ENCODE results near the gene SPECC1.

DNA sequence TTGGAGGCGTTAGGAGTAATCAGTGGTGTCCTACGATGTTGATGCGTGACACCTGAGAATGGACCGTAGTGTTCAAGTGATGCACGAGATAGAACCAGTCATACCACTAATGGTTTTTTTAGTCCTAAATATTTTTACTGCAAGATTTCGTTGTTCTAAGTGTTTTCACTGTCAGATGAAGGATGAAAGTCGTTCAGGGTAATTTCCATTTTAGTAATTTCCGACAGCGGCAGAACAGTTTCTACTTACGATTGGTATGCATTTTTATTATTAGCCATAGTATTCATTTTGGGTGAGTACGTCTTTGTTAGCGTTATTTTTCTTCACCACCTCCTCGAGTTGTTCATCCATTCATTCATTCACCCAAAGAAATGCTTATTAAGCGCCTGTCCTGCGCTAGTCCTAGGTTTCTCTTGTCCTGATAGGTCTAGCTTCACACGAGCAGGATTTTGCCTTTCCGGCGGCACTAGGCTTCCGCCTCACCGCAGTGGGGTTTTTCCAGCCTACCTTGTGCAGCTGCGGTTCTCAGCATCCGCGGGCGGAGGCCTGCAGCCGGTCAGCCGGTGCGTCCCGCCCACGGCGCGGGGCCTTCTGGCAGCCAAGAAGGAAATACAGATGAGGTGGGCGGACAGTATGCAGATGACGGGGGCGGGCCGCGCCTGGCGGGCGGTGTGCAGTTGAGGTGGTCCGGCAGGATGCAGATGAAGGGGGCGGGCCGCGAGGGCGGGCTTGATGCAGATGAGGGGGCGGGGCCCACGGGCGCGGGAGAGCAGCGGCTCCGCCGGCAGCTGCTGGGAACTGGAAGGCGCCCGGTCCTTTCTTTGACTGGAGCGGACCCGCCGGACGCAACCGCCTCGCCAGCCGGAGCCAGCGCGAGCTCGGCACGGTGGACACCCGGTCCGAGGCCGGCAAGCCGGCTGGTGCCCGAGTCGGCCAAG lies 146.4 kb downstream of the SPECC1 start:
- TF ChIP-seq, protein P1, sequence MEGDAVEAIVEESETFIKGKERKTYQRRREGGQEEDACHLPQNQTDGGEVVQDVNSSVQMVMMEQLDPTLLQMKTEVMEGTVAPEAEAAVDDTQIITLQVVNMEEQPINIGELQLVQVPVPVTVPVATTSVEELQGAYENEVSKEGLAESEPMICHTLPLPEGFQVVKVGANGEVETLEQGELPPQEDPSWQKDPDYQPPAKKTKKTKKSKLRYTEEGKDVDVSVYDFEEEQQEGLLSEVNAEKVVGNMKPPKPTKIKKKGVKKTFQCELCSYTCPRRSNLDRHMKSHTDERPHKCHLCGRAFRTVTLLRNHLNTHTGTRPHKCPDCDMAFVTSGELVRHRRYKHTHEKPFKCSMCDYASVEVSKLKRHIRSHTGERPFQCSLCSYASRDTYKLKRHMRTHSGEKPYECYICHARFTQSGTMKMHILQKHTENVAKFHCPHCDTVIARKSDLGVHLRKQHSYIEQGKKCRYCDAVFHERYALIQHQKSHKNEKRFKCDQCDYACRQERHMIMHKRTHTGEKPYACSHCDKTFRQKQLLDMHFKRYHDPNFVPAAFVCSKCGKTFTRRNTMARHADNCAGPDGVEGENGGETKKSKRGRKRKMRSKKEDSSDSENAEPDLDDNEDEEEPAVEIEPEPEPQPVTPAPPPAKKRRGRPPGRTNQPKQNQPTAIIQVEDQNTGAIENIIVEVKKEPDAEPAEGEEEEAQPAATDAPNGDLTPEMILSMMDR (IDR thresholded peaks at IDR 0.05; ENCODE audit: low read length) = no peak
- TF ChIP-seq EZH2 (IDR thresholded peaks at IDR 0.05; ENCODE audit: borderline replicate concordance, low read length) = no peak

All from OCI-LY1 (cell line).